K562 (cell line): ENCODE measurements around the gene PID1.

ENCODE experiments used
- ELF4 ChIP-seq: fragments of 450-650 bp; formaldehyde crosslinking; IDR thresholded peaks from 2 replicates; pipeline ENCODE4 v1.4.0; 2022; ENCODE audit warnings: missing genetic modification characterization
- SMARCE1 ChIP-seq: fragments of 450-650 bp; IDR thresholded peaks from 2 replicates; pipeline ENCODE4 v1.7.1; 2016; ENCODE audit warnings: mild to moderate bottlenecking
- TF ChIP-seq, protein P1 (sequence below), 2 experiments: fragments of 450-650 bp in 1 of 2; IDR thresholded peaks; 2 replicates each; pipeline ENCODE4 v1.6.1; 2011 to 2017; ENCODE audit warnings: low read depth in 2 of 2, antibody characterized with exemption in 1 of 2, borderline replicate concordance in 1 of 2, low read length in 1 of 2, mild to moderate bottlenecking in 1 of 2, mixed read lengths in 1 of 2; ENCODE audit not compliant: control insufficient read depth in 1 of 2
- TF ChIP-seq, protein P2 (sequence below), 3 experiments: IDR thresholded peaks in 2 of 3; conservative IDR thresholded peaks in 1 of 3; 2 replicates each; pipeline ENCODE4 v1.5.1; 2011 to 2012; ENCODE audit warnings: low read length in 3 of 3, mild to moderate bottlenecking in 3 of 3, control low read depth in 2 of 3, improper control_type of control experiment in 1 of 3, inconsistent platforms in 1 of 3, low read depth in 1 of 3, mixed read lengths in 1 of 3, moderate library complexity in 1 of 3; ENCODE audit not compliant: insufficient read depth in 2 of 3

DNA sequence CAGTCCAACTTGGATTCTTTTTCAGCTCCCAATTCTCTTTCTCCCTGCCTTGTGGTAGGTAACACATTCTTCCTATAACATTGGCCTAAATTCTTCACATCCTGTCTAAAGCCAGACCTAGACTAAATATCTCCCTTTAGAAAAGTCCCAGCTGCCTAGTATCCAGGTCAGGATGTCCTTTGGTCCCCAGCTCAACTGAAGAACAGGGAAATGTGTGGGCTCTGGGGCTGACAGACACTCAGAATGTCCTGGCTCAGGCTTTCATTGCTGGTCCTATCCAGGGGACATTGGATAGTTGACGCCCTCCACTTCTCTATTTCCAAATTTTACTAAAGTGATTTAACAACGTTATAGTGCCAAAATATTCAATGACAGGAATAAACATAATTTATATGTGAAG is 219.3 kb downstream of the PID1 start:
- TF ChIP-seq ELF4 (CRISPR knock-in tag) (no peak), SMARCE1 (no peak)
- TF ChIP-seq, protein P1, sequence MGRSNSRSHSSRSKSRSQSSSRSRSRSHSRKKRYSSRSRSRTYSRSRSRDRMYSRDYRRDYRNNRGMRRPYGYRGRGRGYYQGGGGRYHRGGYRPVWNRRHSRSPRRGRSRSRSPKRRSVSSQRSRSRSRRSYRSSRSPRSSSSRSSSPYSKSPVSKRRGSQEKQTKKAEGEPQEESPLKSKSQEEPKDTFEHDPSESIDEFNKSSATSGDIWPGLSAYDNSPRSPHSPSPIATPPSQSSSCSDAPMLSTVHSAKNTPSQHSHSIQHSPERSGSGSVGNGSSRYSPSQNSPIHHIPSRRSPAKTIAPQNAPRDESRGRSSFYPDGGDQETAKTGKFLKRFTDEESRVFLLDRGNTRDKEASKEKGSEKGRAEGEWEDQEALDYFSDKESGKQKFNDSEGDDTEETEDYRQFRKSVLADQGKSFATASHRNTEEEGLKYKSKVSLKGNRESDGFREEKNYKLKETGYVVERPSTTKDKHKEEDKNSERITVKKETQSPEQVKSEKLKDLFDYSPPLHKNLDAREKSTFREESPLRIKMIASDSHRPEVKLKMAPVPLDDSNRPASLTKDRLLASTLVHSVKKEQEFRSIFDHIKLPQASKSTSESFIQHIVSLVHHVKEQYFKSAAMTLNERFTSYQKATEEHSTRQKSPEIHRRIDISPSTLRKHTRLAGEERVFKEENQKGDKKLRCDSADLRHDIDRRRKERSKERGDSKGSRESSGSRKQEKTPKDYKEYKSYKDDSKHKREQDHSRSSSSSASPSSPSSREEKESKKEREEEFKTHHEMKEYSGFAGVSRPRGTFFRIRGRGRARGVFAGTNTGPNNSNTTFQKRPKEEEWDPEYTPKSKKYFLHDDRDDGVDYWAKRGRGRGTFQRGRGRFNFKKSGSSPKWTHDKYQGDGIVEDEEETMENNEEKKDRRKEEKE (IDR thresholded peaks at IDR 0.05; ENCODE audit: borderline replicate concordance in 1 of 2, control insufficient read depth in 1 of 2, low read depth in 2 of 2, low read length in 1 of 2): no peak
- TF ChIP-seq, protein P2, sequence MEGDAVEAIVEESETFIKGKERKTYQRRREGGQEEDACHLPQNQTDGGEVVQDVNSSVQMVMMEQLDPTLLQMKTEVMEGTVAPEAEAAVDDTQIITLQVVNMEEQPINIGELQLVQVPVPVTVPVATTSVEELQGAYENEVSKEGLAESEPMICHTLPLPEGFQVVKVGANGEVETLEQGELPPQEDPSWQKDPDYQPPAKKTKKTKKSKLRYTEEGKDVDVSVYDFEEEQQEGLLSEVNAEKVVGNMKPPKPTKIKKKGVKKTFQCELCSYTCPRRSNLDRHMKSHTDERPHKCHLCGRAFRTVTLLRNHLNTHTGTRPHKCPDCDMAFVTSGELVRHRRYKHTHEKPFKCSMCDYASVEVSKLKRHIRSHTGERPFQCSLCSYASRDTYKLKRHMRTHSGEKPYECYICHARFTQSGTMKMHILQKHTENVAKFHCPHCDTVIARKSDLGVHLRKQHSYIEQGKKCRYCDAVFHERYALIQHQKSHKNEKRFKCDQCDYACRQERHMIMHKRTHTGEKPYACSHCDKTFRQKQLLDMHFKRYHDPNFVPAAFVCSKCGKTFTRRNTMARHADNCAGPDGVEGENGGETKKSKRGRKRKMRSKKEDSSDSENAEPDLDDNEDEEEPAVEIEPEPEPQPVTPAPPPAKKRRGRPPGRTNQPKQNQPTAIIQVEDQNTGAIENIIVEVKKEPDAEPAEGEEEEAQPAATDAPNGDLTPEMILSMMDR (IDR thresholded peaks at IDR 0.05 in 2 of 3, conservative IDR thresholded peaks at IDR 0.05 in 1 of 3; ENCODE audit: insufficient read depth in 2 of 3, low read depth in 1 of 3, low read length in 3 of 3): no peak
